T-cell (primary cell): ENCODE results near the gene AAK1. TPM values are rescaled to one million over a fixed set of nuclear protein-coding genes. Genes with fewer than 3 reads are reported as not detected.
"Not testable (repeated sequence)": the region's sequence is repeated elsewhere in the genome, so short reads cannot be mapped to it uniquely, and the experiment has no call there.

Experiments used
- ATAC-seq, 4 experiments: fragments of 200-7000 bp in 3 of 4; fragments of 150-1000 bp in 1 of 4; cut with Tn5 transposase; replicated peaks in 1 of 4; 1 replicate in 3 of 4; 2 replicates in 1 of 4; pipeline ENCODE4 v1.10.0; 2021; ENCODE audit warnings: moderate library complexity in 3 of 4, mild to moderate bottlenecking in 2 of 4, moderate number of reproducible peaks in 1 of 4
- CTCF ChIA-PET, 2 donors: fragments of 300-600 bp; sonication (Branson Sonifier 250); formaldehyde crosslinking; loops; one replicate each; lab custom pipeline; 2022; ENCODE audit warnings: antibody characterized with exemption in 2 of 2; lab: Charles Lee
- POLR2A ChIA-PET, 2 donors: fragments of 300-600 bp; sonication (Branson Sonifier 250); formaldehyde crosslinking; loops; one replicate each; lab custom pipeline; 2022; ENCODE audit warnings: antibody characterized with exemption in 2 of 2; lab: Charles Lee
- DNase-seq, 35 experiments: peaks; one replicate each; pipeline versions ENCODE4 v3.0.0 to v3.0.0-alpha.2; 2013 to 2023
- H3K27ac ChIP-seq: one replicate; pipeline ENCODE4 v1.5.1; 2013; ENCODE audit warnings: low read length
- H3K27me3 ChIP-seq, 2 experiments: replicated peaks in 1 of 2; 1 replicate in 1 of 2; 2 replicates in 1 of 2; pipeline versions ENCODE4 v1.6.1 to v1.7.0; 2013; ENCODE audit warnings: low read length in 1 of 2, mixed read lengths in 1 of 2; ENCODE audit not compliant: control insufficient read depth in 2 of 2, insufficient read depth in 2 of 2; ENCODE audit errors: extremely low read depth in 1 of 2
- H3K36me3 ChIP-seq, 2 donors: 1 replicate in 1 of 2; 2 replicates in 1 of 2; pipeline versions ENCODE4 v1.6.1 to v1.7.0; 2013; ENCODE audit warnings: low read length in 1 of 2; ENCODE audit not compliant: control insufficient read depth in 2 of 2, insufficient read depth in 1 of 2; ENCODE audit errors: extremely low read depth in 1 of 2
- H3K4me1 ChIP-seq, 2 experiments: 1 replicate in 1 of 2; 2 replicates in 1 of 2; pipeline versions ENCODE4 v1.6.1 to v1.7.0; 2013; ENCODE audit warnings: low read length in 2 of 2, mixed read lengths in 1 of 2; ENCODE audit not compliant: insufficient read depth in 2 of 2, control insufficient read depth in 1 of 2; ENCODE audit errors: extremely low read depth in 1 of 2
- H3K4me3 ChIP-seq, 2 donors: 1 replicate in 1 of 2; 2 replicates in 1 of 2; pipeline versions ENCODE4 v1.5.1 to v1.7.0; 2013; ENCODE audit warnings: mild to moderate bottlenecking in 2 of 2, low read length in 1 of 2, moderate library complexity in 1 of 2; ENCODE audit not compliant: control insufficient read depth in 1 of 2; ENCODE audit errors: extremely low read depth in 1 of 2
- H3K9me3 ChIP-seq: 2 replicates; pipeline ENCODE4 v1.7.0; 2013
- H3K27ac Mint-ChIP-seq, 2 donors: one replicate each; pipeline ENCODE4 v1.8.0; 2020 to 2021; ENCODE audit warnings: mild to moderate bottlenecking in 2 of 2, mixed read lengths in 2 of 2
- H3K27me3 Mint-ChIP-seq, 2 donors: one replicate each; pipeline ENCODE4 v1.8.0; 2021 to 2022; ENCODE audit warnings: mixed read lengths in 2 of 2
- H3K36me3 Mint-ChIP-seq: one replicate; pipeline ENCODE4 v1.8.0; 2021; ENCODE audit warnings: mixed read lengths
- H3K4me1 Mint-ChIP-seq, 3 donors: one replicate each; pipeline ENCODE4 v1.8.0; 2020 to 2022; ENCODE audit warnings: mixed read lengths in 3 of 3, mild to moderate bottlenecking in 1 of 3
- H3K4me3 Mint-ChIP-seq, 3 donors: one replicate each; pipeline ENCODE4 v1.8.0; 2020 to 2022; ENCODE audit warnings: mild to moderate bottlenecking in 3 of 3, mixed read lengths in 3 of 3, moderate library complexity in 3 of 3
- H3K9me3 Mint-ChIP-seq, 3 donors: one replicate each; pipeline ENCODE4 v1.8.0; 2020 to 2022; ENCODE audit warnings: mixed read lengths in 3 of 3
- WGBS: methylation state at CpG from one replicate; pipeline ENCODE4 v1.1.5; 2013; ENCODE audit warnings: missing lambda C conversion rate; ENCODE audit not compliant: insufficient coverage; 5-methylcytosine and 5-hydroxymethylcytosine counted together
- total RNA-seq, 35 experiments: library from RNA in 6 of 35; stranded (reverse) in 6 of 35; fragments of 120-200 nt in 1 of 35; gene quantifications; one replicate each; pipeline versions ENCODE4 v1.2.1 to v1.2.4 and lab custom pipeline; 2013 to 2026

AAK1 gene
- total RNA-seq, 5 donors from 2014 or later (not counting 1 experiment from before 2014, with no cell fraction given): 170 to 283 (median 177) TPM

- Histone ChIP-seq H3K4me3 (no peak overlapping the region), H3K27me3 (no peaks in the 10 kb centered on the region), H3K4me1 (peaks cover 28 to 40% of the 10 kb centered on the region in 2 experiments), H3K36me3 (peaks cover 0 to 36% of the 10 kb centered on the region in 2 donors), H3K9me3 (no peaks in the 10 kb centered on the region), H3K27ac (no peak overlapping the region)
- Mint-ChIP-seq H3K27me3 (no peaks in the 10 kb centered on the region), H3K4me3 (peak overlapping the region in 1 of 3 donors; percentile 4), H3K4me1 (peaks cover 77 to 87% (median 78%) of the 10 kb centered on the region in 3 donors), H3K9me3 (no peaks in the 10 kb centered on the region), H3K36me3 (peaks cover 39% of the 10 kb centered on the region), H3K27ac (peak overlapping the region; percentile 53 to 56)
- DNase-seq (peak in 1 of 35 experiments; percentile 17), ATAC-seq (peak; percentile 21 to 55 (median 46))
- ChIA-PET CTCF (interaction anchor here (0.8 to 2.2 kb wide), 4 partner anchors 10 to 142 kb away, joined by 3 to 15 read pairs (median 6); no protein-coding TSS in a partner anchor), POLR2A (interaction anchor here in 1 of 2 donors (0.9 kb wide), 1 partner anchor 9 kb away, joined by 5 read pairs; no protein-coding TSS in a partner anchor)
- 7% methylated on average over 2 of the region's 3 CpGs for WGBS
Observed at GRCh38 chr2:69554981-69555380, 88.6 kb downstream of the AAK1 start.

- Mint-ChIP-seq H3K4me3 (peak overlapping the region in 1 of 3 donors; percentile 4), H3K27me3 (no peaks in the 10 kb centered on the region), H3K4me1 (peaks cover 77 to 87% (median 78%) of the 10 kb centered on the region in 3 donors), H3K9me3 (no peaks in the 10 kb centered on the region), H3K36me3 (peaks cover 41% of the 10 kb centered on the region), H3K27ac (peak overlapping the region; percentile 53 to 56)
- DNase-seq (no peak), ATAC-seq (no peak)
- Histone ChIP-seq H3K4me3 (no peak overlapping the region), H3K27ac (no peak overlapping the region), H3K4me1 (peaks cover 23 to 36% of the 10 kb centered on the region in 2 experiments), H3K9me3 (no peaks in the 10 kb centered on the region), H3K36me3 (peaks cover 0 to 36% of the 10 kb centered on the region in 2 donors), H3K27me3 (no peaks in the 10 kb centered on the region)
- WGBS: no CpG with 5 or more reads among the region's 4 CpGs
- ChIA-PET POLR2A (interaction anchor here in 1 of 2 donors (0.9 kb wide), 1 partner anchor 10 kb away, joined by 5 read pairs; no protein-coding TSS in a partner anchor), CTCF (interaction anchor here (0.5 to 2.2 kb wide), 5 partner anchors 10 to 159 kb away, joined by 3 to 15 read pairs (median 4); no protein-coding TSS in a partner anchor)
Observed at GRCh38 chr2:69554568-69554967, 89.0 kb downstream of the AAK1 start.

GRCh38 chr2:69553991-69554390, 89.5 kb downstream of the AAK1 start:
- ATAC-seq: no peak

GRCh38 chr2:69550511-69550910, 93.0 kb downstream of the AAK1 start:
- H3K27ac ChIP-seq, H3K9me3 ChIP-seq, H3K27me3 Mint-ChIP-seq, H3K4me1 ChIP-seq, H3K4me3 Mint-ChIP-seq, ATAC-seq, H3K9me3 Mint-ChIP-seq, DNase-seq, POLR2A ChIA-PET, H3K4me3 ChIP-seq, H3K27me3 ChIP-seq: not testable (repeated sequence)
- Mint-ChIP-seq H3K36me3 (peaks cover 59% of the 10 kb centered on the region), H3K27ac (peak overlapping the region in 1 of 2 donors; percentile 22), H3K4me1 (peaks cover 78 to 79% (median 78%) of the 10 kb centered on the region in 3 donors)
- peaks cover 0 to 26% of the 10 kb centered on the region in 2 donors for H3K36me3 ChIP-seq
- CTCF ChIA-PET: interaction anchor here in 1 of 2 donors (1.0 to 1.2 kb wide), 2 partner anchors 10 to 14 kb away, joined by 3 read pairs; no protein-coding TSS in a partner anchor
- WGBS: 100% methylated on average over 2 of the region's 12 CpGs

More at GRCh38 chr2:69553991-69554390, 89.5 kb downstream of the AAK1 start:
- H3K27ac Mint-ChIP-seq: peak overlapping the region; percentile 28 to 31
- Histone ChIP-seq H3K9me3 (no peaks in the 10 kb centered on the region), H3K27ac (no peak overlapping the region), H3K4me3 (no peak overlapping the region), H3K4me1 (peaks cover 22 to 32% of the 10 kb centered on the region in 2 experiments), H3K27me3 (no peaks in the 10 kb centered on the region), H3K36me3 (peaks cover 0 to 36% of the 10 kb centered on the region in 2 donors)
- peaks cover 44% of the 10 kb centered on the region for H3K36me3 Mint-ChIP-seq
- no peak for DNase-seq
- ChIA-PET POLR2A (interaction anchor here (0.5 to 1.0 kb wide), 3 partner anchors 116 to 274 kb away, joined by 3 to 6 read pairs (median 5); partner anchors contain the start of gene NFU1 (in 1 of the 2)), CTCF (interaction anchor here (0.6 to 2.2 kb wide), 5 partner anchors 11 to 620 kb away, joined by 4 to 15 read pairs (median 5); no protein-coding TSS in a partner anchor)
- peaks cover 76 to 86% (median 76%) of the 10 kb centered on the region in 3 donors for H3K4me1 Mint-ChIP-seq
- H3K27me3 Mint-ChIP-seq: no peaks in the 10 kb centered on the region
- 94% methylated on average over 3 of the region's 7 CpGs for WGBS
- H3K4me3 Mint-ChIP-seq: no peak overlapping the region
- no peaks in the 10 kb centered on the region for H3K9me3 Mint-ChIP-seq

GRCh38 chr2:69549421-69549820, 94.1 kb downstream of the AAK1 start:
- no peaks in the 10 kb centered on the region for H3K9me3 ChIP-seq
- ATAC-seq: no peak
- Mint-ChIP-seq H3K27ac (no peak overlapping the region), H3K27me3 (no peaks in the 10 kb centered on the region), H3K36me3 (peaks cover 58% of the 10 kb centered on the region), H3K4me3 (no peak overlapping the region), H3K4me1 (peaks cover 73 to 78% (median 73%) of the 10 kb centered on the region in 3 donors), H3K9me3 (peaks cover 0 to 3% (median 0%) of the 10 kb centered on the region in 3 donors)
- CTCF ChIA-PET: interaction anchor here in 1 of 2 donors (1.0 to 1.2 kb wide), 2 partner anchors 11 to 15 kb away, joined by 3 read pairs; no protein-coding TSS in a partner anchor
- no peak for DNase-seq
- no peak overlapping the region for H3K4me3 ChIP-seq
- no peaks in the 10 kb centered on the region for H3K27me3 ChIP-seq
- H3K4me1 ChIP-seq: peaks cover 1 to 2% of the 10 kb centered on the region in 2 experiments
- H3K27ac ChIP-seq: no peak overlapping the region
- peaks cover 0 to 21% of the 10 kb centered on the region in 2 donors for H3K36me3 ChIP-seq
- POLR2A ChIA-PET: interaction anchor here in 1 of 2 donors (0.6 kb wide), 1 partner anchor 776 kb away, joined by 3 read pairs; no protein-coding TSS in a partner anchor

- no peak for DNase-seq
- POLR2A ChIA-PET: no interaction called here
- H3K4me3 ChIP-seq: no peak overlapping the region
- no peak overlapping the region for H3K4me3 Mint-ChIP-seq
- peaks cover 71 to 74% (median 74%) of the 10 kb centered on the region in 3 donors for H3K4me1 Mint-ChIP-seq
- no peaks in the 10 kb centered on the region for H3K27me3 ChIP-seq
- H3K9me3 Mint-ChIP-seq: peaks cover 0 to 3% (median 0%) of the 10 kb centered on the region in 3 donors
- no peaks in the 10 kb centered on the region for H3K9me3 ChIP-seq
- peaks cover 0 to 2% of the 10 kb centered on the region in 2 experiments for H3K4me1 ChIP-seq
- peaks cover 6 to 22% of the 10 kb centered on the region in 2 donors for H3K36me3 ChIP-seq
- H3K27ac ChIP-seq: no peak overlapping the region
- peaks cover 60% of the 10 kb centered on the region for H3K36me3 Mint-ChIP-seq
- 100% methylated on average over 1 of the region's 2 CpGs for WGBS
- H3K27me3 Mint-ChIP-seq: no peaks in the 10 kb centered on the region
- peak overlapping the region; percentile 17 to 39 for H3K27ac Mint-ChIP-seq
- ATAC-seq: no peak
- CTCF ChIA-PET: no interaction called here
Observed at GRCh38 chr2:69547984-69548715, 95.4 kb downstream of the AAK1 start.
